HG03565 (cell line): Measurements from ENCODE around the gene LAMA4.

ENCODE experiments used
- ATAC-seq: cut with Tn5 transposase; IDR thresholded peaks from one replicate; pipeline ENCODE4 v1.9.1; 2021; ENCODE audit warnings: mild to moderate bottlenecking, moderate library complexity; ENCODE audit not compliant: unreplicated experiment

The LAMA4 gene

GRCh38 chr6:112194511-112194910 lies 59.9 kb downstream of the LAMA4 start:
- ATAC-seq: no peak

- no peak for ATAC-seq
Observed at GRCh38 chr6:112193535-112194051, 60.8 kb downstream of the LAMA4 start.

GRCh38 chr6:112193117-112193516 lies 61.2 kb downstream of the LAMA4 start:
- no peak for ATAC-seq

GRCh38 chr6:112191509-112192020 lies 62.8 kb downstream of the LAMA4 start:
- ATAC-seq: no peak

- ATAC-seq: no peak
Observed at GRCh38 chr6:112190164-112190563, 64.2 kb downstream of the LAMA4 start.

- no peak for ATAC-seq
Observed at GRCh38 chr6:112189494-112189893, 64.9 kb downstream of the LAMA4 start.

DNA sequence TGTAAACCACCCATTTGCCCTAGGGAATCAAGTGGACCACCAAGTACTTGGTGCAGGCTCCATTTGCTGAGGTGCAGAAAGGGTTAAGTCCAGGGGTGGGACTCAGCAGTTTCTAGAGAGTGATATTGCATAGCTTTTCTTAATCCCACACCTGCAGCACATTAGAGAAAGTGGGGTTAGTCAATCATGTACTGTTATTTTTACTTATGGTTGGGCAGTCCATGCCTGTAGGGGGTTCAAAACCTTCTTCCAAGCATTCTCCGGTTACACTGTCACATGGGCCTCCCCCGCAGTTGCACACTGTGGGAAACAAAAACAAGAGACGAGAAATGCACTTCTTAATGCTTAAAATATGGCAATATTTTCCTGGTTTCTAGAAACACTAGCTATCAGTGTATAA lies 65.5 kb downstream of the LAMA4 start:
- ATAC-seq: no peak

- ATAC-seq: no peak
Observed at GRCh38 chr6:112187736-112188135, 66.6 kb downstream of the LAMA4 start.

DNA sequence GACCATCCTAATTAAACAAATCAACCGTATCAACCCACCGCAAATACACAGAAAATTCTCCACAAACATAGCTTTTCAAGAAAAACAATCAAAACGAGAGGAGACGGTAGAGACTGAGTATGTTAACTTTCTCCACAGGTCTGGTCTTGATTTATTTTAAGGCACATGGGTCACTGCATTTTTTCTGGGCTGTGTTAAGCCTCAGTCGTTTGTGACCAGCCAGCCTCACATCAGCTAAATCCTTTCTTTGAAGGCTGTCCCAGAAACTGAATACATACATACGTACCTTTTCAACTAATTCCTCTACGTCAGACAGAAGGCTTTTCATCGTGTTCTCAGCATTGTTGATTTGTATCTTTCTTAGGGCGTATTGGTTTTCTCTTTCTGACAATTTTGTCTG lies 69.4 kb downstream of the LAMA4 start:
- ATAC-seq: no peak

DNA sequence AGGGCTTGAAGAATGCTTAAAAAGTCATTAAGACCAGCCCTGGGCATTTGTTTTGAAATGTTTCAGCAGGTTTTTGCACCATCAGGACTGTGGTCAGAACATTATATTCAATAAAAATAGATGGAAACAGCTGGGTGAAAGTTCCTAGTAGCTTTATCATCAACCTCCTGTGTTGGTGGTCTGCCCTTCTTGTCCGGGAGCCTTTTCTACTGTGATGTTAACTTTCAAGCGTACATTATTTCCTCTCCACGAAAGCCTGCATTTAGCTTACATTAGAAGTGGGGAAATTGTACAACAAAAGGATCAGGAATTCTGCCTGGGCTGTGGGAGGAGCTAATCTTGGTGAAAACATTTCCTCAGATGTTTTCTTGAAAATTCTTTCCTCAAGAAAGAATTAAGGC lies 71.1 kb downstream of the LAMA4 start:
- no peak for ATAC-seq

- ATAC-seq: no peak
Observed at GRCh38 chr6:112181130-112181529, 73.2 kb downstream of the LAMA4 start.

DNA sequence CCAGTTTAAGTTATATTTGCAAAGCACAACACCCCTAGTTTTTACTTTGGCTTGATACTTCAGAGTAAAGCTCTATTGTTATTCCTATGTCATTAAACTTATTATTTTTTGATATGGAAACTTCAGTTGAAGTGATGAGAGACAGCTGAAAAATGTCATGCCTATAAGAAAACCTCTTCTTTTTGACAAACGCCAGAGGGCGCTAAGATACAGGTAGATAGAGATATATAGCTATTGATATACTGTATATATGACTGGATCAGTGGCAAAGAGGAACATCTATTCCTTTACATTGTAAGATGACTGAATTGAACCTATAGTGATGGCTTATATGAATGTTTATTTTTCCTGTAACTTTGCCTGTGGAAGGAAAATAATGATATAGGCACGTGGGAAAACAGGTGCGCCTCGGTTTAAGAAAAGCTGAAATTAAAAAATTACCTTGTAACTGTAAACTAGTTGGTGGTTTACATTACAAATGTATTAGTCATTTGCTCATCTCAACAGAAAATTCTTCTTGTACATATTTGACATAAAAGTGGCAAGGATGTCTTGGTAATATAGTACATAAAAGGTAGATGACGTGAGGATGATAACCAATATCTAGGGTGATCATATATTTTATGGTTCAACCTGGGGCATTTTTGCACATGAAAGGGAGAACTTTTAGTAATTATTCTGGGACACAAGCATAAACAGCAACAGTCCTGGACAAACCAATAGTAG lies 74.1 kb downstream of the LAMA4 start:
- ATAC-seq: peak; percentile 83

DNA sequence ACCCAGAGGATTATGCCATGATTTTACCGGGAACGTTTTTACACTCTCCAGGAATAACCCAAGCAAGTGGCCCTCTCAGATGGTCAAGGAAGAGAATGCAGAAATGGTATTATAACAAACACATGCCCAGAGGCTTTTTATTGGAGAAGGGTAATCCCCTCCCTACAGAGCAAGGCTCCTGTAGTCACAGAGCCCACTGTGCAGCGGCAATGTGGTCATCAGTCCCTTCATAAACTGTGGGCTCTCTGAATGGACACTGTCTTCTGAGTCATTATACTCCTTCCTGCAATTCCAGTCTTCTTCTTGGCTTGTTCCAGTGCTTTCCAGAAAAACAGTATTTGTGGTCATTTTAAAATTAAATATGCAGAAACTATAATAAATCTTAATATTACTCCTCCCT lies 74.7 kb downstream of the LAMA4 start:
- ATAC-seq: no peak

DNA sequence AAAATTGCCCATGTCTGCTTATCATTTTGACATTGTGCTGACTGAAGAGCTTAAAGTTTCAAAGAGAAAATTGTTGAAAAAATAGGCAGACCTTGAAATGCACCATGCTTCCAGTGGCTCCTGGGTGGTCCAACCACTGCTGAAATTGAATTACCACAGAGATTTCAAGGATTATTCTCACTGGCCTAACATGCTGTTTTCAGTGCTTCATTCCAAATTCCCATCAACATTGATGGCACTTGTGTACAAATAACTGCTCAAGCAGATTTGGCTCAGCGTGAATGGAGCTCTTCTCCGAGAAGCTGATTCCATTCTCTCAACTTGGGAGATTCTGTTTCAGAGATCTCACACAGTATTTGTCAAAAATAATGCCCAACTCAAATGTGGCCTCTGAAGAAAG lies 75.5 kb downstream of the LAMA4 start:
- no peak for ATAC-seq

- ATAC-seq: no peak
Observed at GRCh38 chr6:112177092-112177491, 77.3 kb downstream of the LAMA4 start.

DNA sequence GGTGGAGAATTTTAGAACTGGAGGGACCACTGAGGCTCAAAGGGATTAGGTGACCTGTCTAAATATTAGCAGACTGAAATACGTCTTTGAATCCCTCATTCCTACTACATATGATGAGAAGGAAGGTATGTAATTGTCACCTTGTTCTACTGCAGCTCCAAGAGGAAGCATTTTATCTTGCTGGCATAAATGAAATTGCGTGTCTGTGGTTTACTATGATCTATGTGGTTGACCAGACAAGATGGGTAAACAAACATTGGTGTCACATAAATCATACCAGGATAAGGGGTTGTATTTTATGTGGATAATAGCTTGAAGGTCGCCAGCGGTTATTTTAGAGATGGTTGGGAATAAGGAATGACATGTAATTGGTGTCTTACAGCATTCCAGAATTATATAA lies 78.2 kb downstream of the LAMA4 start:
- no peak for ATAC-seq

DNA sequence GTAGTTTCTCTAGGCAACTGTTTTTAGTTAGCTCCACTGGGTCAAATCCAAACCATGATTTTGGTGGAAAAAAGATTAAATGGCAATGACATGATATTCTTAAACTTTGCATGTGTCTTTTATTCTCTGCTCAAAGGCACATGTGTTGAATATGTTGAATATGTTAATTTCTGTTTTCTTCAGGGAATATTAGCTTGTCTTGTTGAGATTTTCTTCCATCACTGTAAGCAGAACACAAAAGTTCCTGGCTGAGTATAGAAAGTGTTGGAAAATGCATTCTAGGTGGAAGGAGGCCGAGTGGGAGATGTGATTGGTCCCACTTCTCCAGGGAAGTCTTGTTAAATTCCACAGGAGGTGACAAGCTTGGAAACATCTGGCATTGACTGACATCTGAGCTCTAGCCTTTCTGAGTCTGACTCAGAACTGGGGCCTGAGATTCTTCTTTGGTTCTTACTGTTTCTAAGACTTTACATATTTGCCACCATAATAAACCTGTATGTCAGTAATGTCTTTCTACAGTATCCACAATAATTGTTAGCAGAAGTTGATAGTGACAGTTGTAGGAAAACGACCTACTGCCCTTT lies 81.1 kb downstream of the LAMA4 start:
- ATAC-seq: no peak

DNA sequence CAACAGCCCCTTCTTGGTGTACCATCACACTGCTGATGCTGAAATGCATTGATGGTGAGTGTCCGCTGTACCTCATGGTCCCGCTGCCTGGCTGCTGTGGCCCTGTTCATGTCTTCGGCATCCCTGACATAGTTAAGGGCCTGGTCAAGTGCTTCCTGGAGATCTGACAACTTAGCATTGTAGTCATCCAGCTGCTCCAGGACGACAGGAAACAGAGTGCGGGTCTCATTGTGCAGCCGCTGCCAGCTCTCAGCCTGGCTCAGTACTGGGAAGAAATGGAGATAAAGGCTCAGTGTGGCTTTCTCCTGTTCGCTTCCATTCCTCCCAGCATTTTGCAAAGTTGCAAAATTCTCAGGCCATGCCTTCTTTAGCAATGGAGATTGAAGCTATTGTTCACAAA lies 81.8 kb downstream of the LAMA4 start:
- ATAC-seq: no peak

GRCh38 chr6:112169541-112169940 lies 84.8 kb downstream of the LAMA4 start:
- ATAC-seq: no peak

DNA sequence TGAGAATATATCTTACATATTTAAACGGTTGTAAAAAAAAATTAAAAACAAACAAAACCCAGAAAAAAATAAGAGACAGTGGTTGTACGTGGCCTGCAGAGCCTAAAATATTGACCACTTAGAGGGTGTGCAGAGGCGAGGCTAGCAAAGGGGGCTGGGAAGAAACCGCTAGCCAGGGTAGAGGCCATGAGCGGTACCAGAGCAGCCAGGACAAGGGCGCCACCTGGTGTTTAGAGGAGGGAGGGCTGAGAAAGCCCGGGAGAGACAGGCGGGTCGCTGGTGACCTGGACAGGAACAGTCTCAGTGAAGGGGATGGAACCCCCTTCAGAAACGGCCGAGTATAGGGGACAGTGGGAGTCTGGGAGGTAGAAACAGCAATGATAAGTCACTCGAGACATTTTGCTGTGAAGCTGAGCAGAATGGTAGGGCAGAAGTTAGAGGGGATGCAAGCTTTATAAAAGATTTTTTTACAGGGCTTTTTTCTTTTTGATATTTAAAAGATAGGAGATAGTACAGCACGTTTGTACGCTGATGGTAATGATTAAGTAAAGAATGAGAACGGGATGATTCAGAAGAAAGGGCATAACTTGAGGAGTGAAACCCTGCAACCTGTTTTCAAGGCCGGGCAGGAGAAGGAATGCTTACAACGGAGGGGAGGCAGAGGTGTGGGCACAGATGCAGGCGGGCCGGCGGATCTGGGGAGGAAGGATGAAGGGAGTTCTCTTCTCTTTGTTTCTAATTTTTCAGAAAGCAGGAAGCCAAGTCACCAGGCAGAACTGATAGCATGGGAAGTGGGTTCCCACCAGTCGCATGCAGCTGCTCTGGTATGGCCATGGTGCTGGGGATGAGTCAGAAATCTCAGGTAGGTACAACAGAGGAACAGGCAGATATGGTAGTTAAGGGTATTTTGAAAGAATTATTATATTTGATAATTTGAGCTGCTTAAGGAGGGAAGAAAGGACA lies 90.8 kb downstream of the LAMA4 start:
- ATAC-seq: peak; percentile 99

GRCh38 chr6:112160745-112161144 lies 93.6 kb downstream of the LAMA4 start:
- ATAC-seq: no peak
